IPS-18c (cell line): ENCODE measurements around the gene GTF2IRD1.
"Not testable (repeated sequence)": the region's sequence is repeated elsewhere in the genome, so short reads cannot be mapped to it uniquely, and the experiment has no call there.

ENCODE experiments used
- H3K4me3 ChIP-seq: 2 replicates; pipeline ENCODE4 v1.7.0; 2013; ENCODE audit warnings: low read depth, mild to moderate bottlenecking, low read length, moderate library complexity; ENCODE audit not compliant: insufficient read depth
- H3K9me3 ChIP-seq: one replicate; pipeline ENCODE4 v1.6.1; 2013; ENCODE audit warnings: mild to moderate bottlenecking, low read length, moderate library complexity; ENCODE audit not compliant: control insufficient read depth, insufficient read depth

Gene GTF2IRD1

DNA sequence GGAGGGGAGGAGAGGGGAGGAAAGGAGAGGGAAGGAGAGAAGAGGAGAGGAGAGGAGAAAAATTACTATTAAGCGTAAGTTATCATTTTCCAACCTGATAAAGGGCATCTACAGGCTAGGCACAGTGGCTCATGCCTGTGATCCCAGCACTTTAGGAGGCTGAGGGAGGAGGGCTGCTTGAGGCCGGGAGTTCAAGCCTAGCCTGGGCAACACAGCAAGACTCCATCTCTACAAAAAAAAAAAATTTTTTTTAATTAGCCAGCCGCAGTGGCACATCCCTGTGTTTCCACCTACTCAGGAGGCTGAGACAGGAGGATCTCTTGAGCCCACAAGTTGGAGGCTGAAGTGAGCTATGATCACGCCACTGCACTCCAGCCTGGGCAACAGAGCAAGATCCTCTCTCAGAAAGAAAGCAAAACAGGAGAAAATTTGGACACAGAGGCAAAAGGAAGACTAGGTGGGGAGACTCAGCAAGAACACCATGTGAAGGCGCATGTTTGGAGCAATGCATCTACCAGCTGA is 168.6 kb downstream of the GTF2IRD1 start:
- H3K4me3 ChIP-seq: no peak overlapping the region
- no peaks in the 10 kb centered on the region for H3K9me3 ChIP-seq

DNA sequence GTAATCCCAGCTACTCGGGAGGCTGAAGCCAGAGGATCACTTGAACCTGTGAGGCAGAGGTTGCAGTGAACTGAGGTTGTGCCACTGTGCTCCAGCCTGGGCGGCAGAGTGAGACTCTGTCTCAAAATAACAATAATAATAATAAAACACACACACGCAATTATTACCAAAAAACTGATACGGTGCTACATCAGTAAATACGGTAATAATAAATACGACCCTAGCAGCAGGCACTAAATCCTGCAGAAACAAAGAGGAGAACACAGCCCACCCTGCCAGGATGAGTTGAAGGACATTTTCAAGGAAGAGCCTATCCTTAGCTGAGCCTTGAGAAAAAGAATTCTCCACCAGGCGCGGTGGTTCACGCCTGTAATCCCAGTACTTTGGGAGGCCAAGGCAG is 169.4 kb downstream of the GTF2IRD1 start:
- H3K9me3 ChIP-seq: no peaks in the 10 kb centered on the region
- H3K4me3 ChIP-seq: no peak overlapping the region

DNA sequence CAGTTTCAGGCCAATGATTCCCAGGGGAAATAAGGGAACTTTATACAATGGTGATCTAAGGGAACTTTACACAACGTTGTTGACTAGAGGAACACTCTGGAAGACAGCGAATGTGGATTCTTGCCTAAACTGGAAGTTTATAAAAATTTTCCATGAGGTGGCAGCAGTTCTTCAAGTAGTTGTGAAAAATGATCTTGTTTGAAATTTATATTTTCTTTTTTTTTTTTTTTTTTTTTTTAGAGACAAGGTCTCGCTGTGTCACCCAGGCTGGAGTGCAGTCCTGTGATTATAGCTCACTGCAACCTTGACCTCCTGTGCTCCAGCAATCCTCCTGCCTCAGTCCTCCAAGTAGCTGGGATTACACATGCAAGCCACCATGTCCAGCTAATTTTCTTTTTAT is 171.7 kb downstream of the GTF2IRD1 start:
- no peaks in the 10 kb centered on the region for H3K9me3 ChIP-seq
- H3K4me3 ChIP-seq: no peak overlapping the region

DNA sequence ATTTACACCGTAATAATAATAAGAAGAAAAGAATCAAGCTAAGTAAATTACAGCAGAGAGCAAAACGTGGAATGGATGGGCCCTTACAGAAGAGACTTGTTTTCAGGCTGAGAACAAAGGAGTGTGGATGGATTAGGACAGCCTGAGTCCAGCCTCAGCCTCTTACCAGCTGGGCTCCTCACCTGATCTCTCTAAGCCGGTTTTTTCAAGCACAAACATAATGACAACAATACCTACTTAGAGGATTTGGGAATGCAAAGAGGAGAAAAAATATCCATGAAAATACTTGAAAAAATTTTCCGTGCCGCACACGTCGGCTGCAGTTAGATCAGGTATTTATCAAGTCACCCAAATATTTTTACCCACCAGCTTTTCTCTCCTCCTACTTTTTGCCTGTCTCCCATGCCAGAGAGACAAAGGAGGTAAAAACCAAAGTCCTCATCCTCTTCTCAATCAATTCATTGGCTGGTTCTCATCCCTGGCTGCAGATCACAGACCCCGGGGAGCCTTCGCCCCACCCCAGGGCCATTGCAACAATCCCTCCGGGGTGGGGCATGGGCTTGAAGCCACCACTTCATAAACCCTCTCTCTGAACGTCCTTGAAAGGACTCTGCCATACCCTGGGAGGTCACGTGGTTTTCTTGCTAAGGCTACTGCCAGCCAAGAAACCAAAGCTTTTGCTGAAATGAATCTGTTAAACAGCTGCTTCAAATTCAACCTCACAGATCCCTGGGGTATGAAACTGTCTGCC is 174.1 kb downstream of the GTF2IRD1 start:
- Histone ChIP-seq H3K4me3 (no peak overlapping the region), H3K9me3 (no peaks in the 10 kb centered on the region)

DNA sequence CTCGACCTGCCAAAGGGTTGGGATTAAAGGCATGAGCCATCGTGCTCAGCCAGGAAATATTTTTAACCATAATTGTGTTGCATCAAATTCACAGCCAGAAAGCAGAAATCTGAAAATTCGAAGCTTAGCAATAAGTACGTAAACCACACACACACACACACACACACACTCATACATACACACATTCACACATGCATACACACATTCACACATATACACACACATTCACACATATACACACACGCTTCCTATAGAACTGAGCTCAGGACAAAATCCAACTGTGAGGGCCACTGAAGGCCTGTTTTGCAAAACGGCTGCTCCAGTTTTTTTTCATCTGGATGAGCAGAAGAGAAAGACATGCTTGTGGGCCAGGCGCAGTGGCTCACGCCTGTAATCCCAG is 178.8 kb downstream of the GTF2IRD1 start:
- H3K4me3 ChIP-seq: no peak overlapping the region
- no peaks in the 10 kb centered on the region for H3K9me3 ChIP-seq

DNA sequence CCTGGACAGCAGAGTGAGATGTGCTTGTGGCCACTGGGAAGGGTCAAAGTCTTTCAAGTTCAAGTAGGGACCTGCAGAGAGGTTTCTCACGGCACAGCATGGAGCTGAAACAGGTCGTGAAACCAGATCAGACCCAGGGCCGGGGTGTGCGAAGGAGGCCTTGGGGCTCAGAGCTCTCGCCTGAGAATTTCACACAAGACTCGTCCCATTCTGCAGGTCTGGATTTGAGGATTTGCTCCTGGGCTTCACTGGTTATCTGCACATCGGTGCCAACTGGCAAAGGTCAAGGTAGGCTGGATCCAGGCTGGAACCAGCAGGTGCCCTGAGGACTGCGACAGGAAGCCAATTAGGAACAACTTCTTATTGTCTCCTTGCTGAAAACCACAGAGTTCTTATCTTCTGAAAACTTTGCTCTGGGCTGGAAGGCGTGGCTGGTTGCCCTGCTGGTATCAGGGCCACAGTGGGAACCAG is 179.8 kb downstream of the GTF2IRD1 start:
- H3K9me3 ChIP-seq: no peaks in the 10 kb centered on the region
- H3K4me3 ChIP-seq: no peak overlapping the region

DNA sequence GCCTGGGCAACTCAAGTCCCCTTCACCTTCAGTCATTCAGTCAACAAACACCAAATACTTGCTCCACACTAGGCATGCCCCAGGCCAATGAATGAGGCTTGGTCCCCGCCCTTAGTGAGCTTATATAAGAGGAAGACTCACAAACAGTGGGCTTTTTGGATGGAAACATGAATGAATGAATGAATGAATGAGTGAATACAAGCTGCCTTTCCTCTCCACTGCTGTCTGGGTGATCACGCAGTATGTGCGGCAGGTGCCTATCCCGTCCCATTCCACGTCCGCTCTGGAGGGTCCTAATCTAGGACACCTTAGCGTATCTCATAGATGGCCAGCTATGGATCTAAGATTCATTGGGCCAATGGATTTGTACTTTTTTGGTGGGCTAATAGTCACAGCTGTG is 184.0 kb downstream of the GTF2IRD1 start:
- H3K4me3 ChIP-seq: no peak overlapping the region
- H3K9me3 ChIP-seq: no peaks in the 10 kb centered on the region

DNA sequence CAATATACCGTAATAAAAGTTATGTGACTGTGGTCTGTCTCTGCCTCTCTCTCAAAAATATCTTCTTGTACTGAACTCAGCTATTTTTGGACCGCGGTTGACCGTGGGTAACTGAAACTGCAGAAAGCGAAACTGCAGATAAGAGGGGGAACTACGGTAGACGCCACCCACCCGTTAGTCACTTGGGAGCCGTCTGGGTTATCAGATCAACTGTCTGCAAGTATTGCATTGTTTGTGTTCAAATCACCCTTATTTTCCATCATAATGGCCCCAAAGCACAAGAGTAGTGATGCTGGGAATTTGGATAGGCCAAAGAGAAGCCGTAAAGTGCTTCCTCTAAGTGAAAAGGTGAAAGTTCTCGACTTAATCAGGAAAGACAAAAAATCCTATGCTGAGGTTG is 196.3 kb downstream of the GTF2IRD1 start:
- not testable (repeated sequence) for H3K4me3 ChIP-seq

DNA sequence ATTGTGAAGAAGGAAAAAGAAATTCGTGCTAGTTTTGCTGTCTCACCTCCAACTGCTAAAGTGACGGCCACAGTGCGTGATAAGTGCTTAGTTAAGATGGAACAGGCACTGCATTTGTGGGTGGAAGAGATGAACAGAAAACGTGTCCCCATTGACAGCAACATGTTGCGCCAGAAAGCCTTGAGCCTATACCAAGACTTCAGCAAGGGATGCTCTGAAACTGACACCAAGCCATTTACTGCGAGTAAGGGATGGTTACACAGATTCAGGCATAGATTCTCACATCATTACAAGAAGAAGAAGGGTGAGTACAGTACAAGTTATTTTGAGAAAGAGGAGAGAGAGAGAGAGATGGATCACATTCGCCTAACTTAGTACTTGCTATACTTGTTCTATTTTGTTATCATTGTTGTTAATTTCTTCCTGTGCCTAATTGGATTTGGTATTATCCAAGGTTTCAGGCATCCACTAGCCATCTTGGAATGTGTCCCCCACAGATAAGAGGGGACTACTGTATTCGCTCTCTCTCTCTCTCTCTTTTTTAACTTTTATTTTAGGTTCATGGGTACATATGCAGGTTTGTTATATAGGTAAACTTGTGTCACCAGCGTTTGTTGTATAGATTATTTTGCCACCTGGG is 196.9 kb downstream of the GTF2IRD1 start:
- H3K4me3 ChIP-seq, H3K9me3 ChIP-seq: not testable (repeated sequence)

More for the DNA sequence above, 196.3 kb downstream of the GTF2IRD1 start:
- not testable (repeated sequence) for H3K9me3 ChIP-seq

DNA sequence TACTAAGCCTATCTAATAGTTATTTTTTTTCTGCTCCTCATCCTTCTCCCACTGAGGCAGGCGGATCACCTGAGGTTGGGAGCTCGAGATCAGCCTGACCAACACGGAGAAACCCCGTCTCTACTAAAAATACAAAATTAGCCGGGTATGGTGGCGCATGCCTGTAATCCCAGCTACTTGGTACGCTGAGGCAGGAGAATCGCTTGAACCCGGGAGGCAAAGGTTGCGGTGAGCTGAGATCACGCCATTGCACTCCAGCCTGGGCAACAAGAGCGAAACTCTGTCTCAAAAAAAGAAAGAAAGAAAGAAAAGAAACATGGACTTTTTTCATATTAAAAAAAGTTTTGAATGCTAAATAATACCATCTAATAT is 197.4 kb downstream of the GTF2IRD1 start:
- not testable (repeated sequence) for H3K4me3 ChIP-seq, H3K9me3 ChIP-seq
